Measurements from ENCODE around the gene GREB1L.
A peak's percentile ranks its signal among the peaks of the same experiment; 100 is the strongest.

The GREB1L gene

GRCh38 chr18:21218862-21219261 lies 23.2 kb upstream of the GREB1L start:
- H3K9ac ChIP-seq (ENCODE audit: low read length): no peak overlapping the region
- H3K27ac ChIP-seq (ENCODE audit: low read depth, low read length): no peak overlapping the region
- H3K36me3 ChIP-seq (ENCODE audit: control insufficient read depth, insufficient read depth, low read length): no peaks in the 10 kb centered on the region
- H3K27me3 ChIP-seq (ENCODE audit: control insufficient read depth, insufficient read depth, low read length): peaks cover 81% of the 10 kb centered on the region
- H3K4me1 ChIP-seq (ENCODE audit: control insufficient read depth, insufficient read depth, low read length): 0 out of 2 replicates have a peak, but pooled peaks cover 3% of the 10 kb centered on the region
- no peaks in the 10 kb centered on the region for H3K9me3 ChIP-seq (ENCODE audit: control insufficient read depth, insufficient read depth, low read depth, low read length)
- no peak overlapping the region for H3K4me3 ChIP-seq (ENCODE audit: low read depth, low read length)

- no peaks in the 10 kb centered on the region for H3K4me1 ChIP-seq (ENCODE audit: control insufficient read depth, insufficient read depth, low read length)
- no peak overlapping the region for H3K4me3 ChIP-seq (ENCODE audit: low read depth, low read length)
- no peaks in the 10 kb centered on the region; the same call in 1 of the 2 replicates for H3K9me3 ChIP-seq (ENCODE audit: control insufficient read depth, insufficient read depth, low read depth, low read length)
These were observed 11.6 kb upstream of the GREB1L start for GRCh38 chr18:21230436-21230835.

GRCh38 chr18:21241301-21242048 lies 557 bp upstream of the GREB1L start:
- Histone ChIP-seq H3K36me3 (ENCODE audit: control insufficient read depth, insufficient read depth, low read length) (no peaks in the 10 kb centered on the region), H3K4me1 (ENCODE audit: control insufficient read depth, insufficient read depth, low read length) (peaks cover 9% of the 10 kb centered on the region), H3K27ac (ENCODE audit: low read depth, low read length) (no peak overlapping the region), H3K4me3 (ENCODE audit: low read depth, low read length) (peak overlapping the region; percentile 71), H3K9me3 (ENCODE audit: control insufficient read depth, insufficient read depth, low read depth, low read length) (no peaks in the 10 kb centered on the region), H3K9ac (ENCODE audit: low read length) (peak overlapping the region; percentile 48), H3K27me3 (ENCODE audit: control insufficient read depth, insufficient read depth, low read length) (peaks cover 95% of the 10 kb centered on the region)

More at GRCh38 chr18:21230436-21230835, 11.6 kb upstream of the GREB1L start:
- H3K9ac ChIP-seq (ENCODE audit: low read length): no peak overlapping the region
- no peaks in the 10 kb centered on the region for H3K36me3 ChIP-seq (ENCODE audit: control insufficient read depth, insufficient read depth, low read length)
- H3K27me3 ChIP-seq (ENCODE audit: control insufficient read depth, insufficient read depth, low read length): peaks cover 3% of the 10 kb centered on the region; the same call in 1 of the 2 replicates
- H3K27ac ChIP-seq (ENCODE audit: low read depth, low read length): no peak overlapping the region

- Histone ChIP-seq H3K27ac (ENCODE audit: low read depth, low read length) (no peak overlapping the region; the same call in 1 of the 2 replicates), H3K4me3 (ENCODE audit: low read depth, low read length) (peak overlapping the region; percentile 71), H3K9me3 (ENCODE audit: control insufficient read depth, insufficient read depth, low read depth, low read length) (no peaks in the 10 kb centered on the region), H3K4me1 (ENCODE audit: control insufficient read depth, insufficient read depth, low read length) (peaks cover 9% of the 10 kb centered on the region), H3K36me3 (ENCODE audit: control insufficient read depth, insufficient read depth, low read length) (no peaks in the 10 kb centered on the region), H3K27me3 (ENCODE audit: control insufficient read depth, insufficient read depth, low read length) (peaks cover 97% of the 10 kb centered on the region), H3K9ac (ENCODE audit: low read length) (peak overlapping the region; percentile 76)
These were observed 859 bp downstream of the GREB1L start for GRCh38 chr18:21242780-21243401.

- Histone ChIP-seq H3K9me3 (ENCODE audit: control insufficient read depth, insufficient read depth, low read depth, low read length) (no peaks in the 10 kb centered on the region), H3K27me3 (ENCODE audit: control insufficient read depth, insufficient read depth, low read length) (peaks cover 5% of the 10 kb centered on the region; the same call in 1 of the 2 replicates), H3K27ac (ENCODE audit: low read depth, low read length) (no peak overlapping the region), H3K36me3 (ENCODE audit: control insufficient read depth, insufficient read depth, low read length) (no peaks in the 10 kb centered on the region), H3K9ac (ENCODE audit: low read length) (no peak overlapping the region), H3K4me1 (ENCODE audit: control insufficient read depth, insufficient read depth, low read length) (no peaks in the 10 kb centered on the region), H3K4me3 (ENCODE audit: low read depth, low read length) (no peak overlapping the region)
These were observed 12.5 kb downstream of the GREB1L start for GRCh38 chr18:21254576-21254975.

GRCh38 chr18:21255211-21255610 lies 13.2 kb downstream of the GREB1L start:
- H3K4me1 ChIP-seq (ENCODE audit: control insufficient read depth, insufficient read depth, low read length): peaks cover 2% of the 10 kb centered on the region; the same call in 1 of the 2 replicates
- H3K36me3 ChIP-seq (ENCODE audit: control insufficient read depth, insufficient read depth, low read length): no peaks in the 10 kb centered on the region
- H3K27ac ChIP-seq (ENCODE audit: low read depth, low read length): no peak overlapping the region
- H3K9me3 ChIP-seq (ENCODE audit: control insufficient read depth, insufficient read depth, low read depth, low read length): no peaks in the 10 kb centered on the region
- no peak overlapping the region for H3K9ac ChIP-seq (ENCODE audit: low read length)
- peaks cover 2% of the 10 kb centered on the region; the same call in 1 of the 2 replicates for H3K27me3 ChIP-seq (ENCODE audit: control insufficient read depth, insufficient read depth, low read length)
- H3K4me3 ChIP-seq (ENCODE audit: low read depth, low read length): no peak overlapping the region

- H3K9me3 ChIP-seq (ENCODE audit: control insufficient read depth, insufficient read depth, low read depth, low read length): no peaks in the 10 kb centered on the region
- H3K9ac ChIP-seq (ENCODE audit: low read length): no peak overlapping the region
- H3K27ac ChIP-seq (ENCODE audit: low read depth, low read length): no peak overlapping the region
- H3K4me3 ChIP-seq (ENCODE audit: low read depth, low read length): no peak overlapping the region
- peaks cover 20% of the 10 kb centered on the region for H3K4me1 ChIP-seq (ENCODE audit: control insufficient read depth, insufficient read depth, low read length)
- H3K27me3 ChIP-seq (ENCODE audit: control insufficient read depth, insufficient read depth, low read length): no peaks in the 10 kb centered on the region
- no peaks in the 10 kb centered on the region for H3K36me3 ChIP-seq (ENCODE audit: control insufficient read depth, insufficient read depth, low read length)
These were observed 15.4 kb downstream of the GREB1L start for GRCh38 chr18:21257386-21257785.

GRCh38 chr18:21260621-21261020 lies 18.6 kb downstream of the GREB1L start:
- Histone ChIP-seq H3K27ac (ENCODE audit: low read depth, low read length) (no peak overlapping the region), H3K9me3 (ENCODE audit: control insufficient read depth, insufficient read depth, low read depth, low read length) (no peaks in the 10 kb centered on the region), H3K4me3 (ENCODE audit: low read depth, low read length) (no peak overlapping the region), H3K36me3 (ENCODE audit: control insufficient read depth, insufficient read depth, low read length) (no peaks in the 10 kb centered on the region), H3K4me1 (ENCODE audit: control insufficient read depth, insufficient read depth, low read length) (peaks cover 51% of the 10 kb centered on the region), H3K9ac (ENCODE audit: low read length) (no peak overlapping the region), H3K27me3 (ENCODE audit: control insufficient read depth, insufficient read depth, low read length) (no peaks in the 10 kb centered on the region)

- no peak overlapping the region for H3K4me3 ChIP-seq (ENCODE audit: low read depth, low read length)
- no peak overlapping the region for H3K9ac ChIP-seq (ENCODE audit: low read length)
- H3K27ac ChIP-seq (ENCODE audit: low read depth, low read length): no peak overlapping the region
These were observed 19.3 kb downstream of the GREB1L start for GRCh38 chr18:21261352-21261751.

GRCh38 chr18:21262244-21262643 lies 20.2 kb downstream of the GREB1L start:
- Histone ChIP-seq H3K36me3 (ENCODE audit: control insufficient read depth, insufficient read depth, low read length) (no peaks in the 10 kb centered on the region), H3K27me3 (ENCODE audit: control insufficient read depth, insufficient read depth, low read length) (no peaks in the 10 kb centered on the region), H3K4me1 (ENCODE audit: control insufficient read depth, insufficient read depth, low read length) (peaks cover 59% of the 10 kb centered on the region), H3K4me3 (ENCODE audit: low read depth, low read length) (no peak overlapping the region), H3K9ac (ENCODE audit: low read length) (no peak overlapping the region), H3K9me3 (ENCODE audit: control insufficient read depth, insufficient read depth, low read depth, low read length) (no peaks in the 10 kb centered on the region), H3K27ac (ENCODE audit: low read depth, low read length) (no peak overlapping the region)

More at GRCh38 chr18:21261352-21261751, 19.3 kb downstream of the GREB1L start:
- peaks cover 58% of the 10 kb centered on the region for H3K4me1 ChIP-seq (ENCODE audit: control insufficient read depth, insufficient read depth, low read length)
- H3K27me3 ChIP-seq (ENCODE audit: control insufficient read depth, insufficient read depth, low read length): no peaks in the 10 kb centered on the region
- H3K36me3 ChIP-seq (ENCODE audit: control insufficient read depth, insufficient read depth, low read length): no peaks in the 10 kb centered on the region
- H3K9me3 ChIP-seq (ENCODE audit: control insufficient read depth, insufficient read depth, low read depth, low read length): no peaks in the 10 kb centered on the region

GRCh38 chr18:21262979-21263378 lies 20.9 kb downstream of the GREB1L start:
- H3K27ac ChIP-seq (ENCODE audit: low read depth, low read length): no peak overlapping the region
- H3K36me3 ChIP-seq (ENCODE audit: control insufficient read depth, insufficient read depth, low read length): no peaks in the 10 kb centered on the region
- H3K27me3 ChIP-seq (ENCODE audit: control insufficient read depth, insufficient read depth, low read length): no peaks in the 10 kb centered on the region
- peaks cover 59% of the 10 kb centered on the region for H3K4me1 ChIP-seq (ENCODE audit: control insufficient read depth, insufficient read depth, low read length)
- H3K9ac ChIP-seq (ENCODE audit: low read length): no peak overlapping the region
- no peak overlapping the region for H3K4me3 ChIP-seq (ENCODE audit: low read depth, low read length)
- H3K9me3 ChIP-seq (ENCODE audit: control insufficient read depth, insufficient read depth, low read depth, low read length): no peaks in the 10 kb centered on the region

Data from HUES6 (cell line).